ENCODE data around the gene NRXN3.

- TF ChIP-seq ZNF302 (tag by site-specific recombination; IDR thresholded peaks at IDR 0.05; ENCODE audit: low read depth): no peak
- no peak for TF ChIP-seq CTCF (tag by site-specific recombination; IDR thresholded peaks at IDR 0.05)
- no peak for TF ChIP-seq ZNF777 (tag by site-specific recombination; IDR thresholded peaks at IDR 0.05; ENCODE audit: borderline replicate concordance)
- no peak for TF ChIP-seq ZNF423 (tag by site-specific recombination; IDR thresholded peaks at IDR 0.05)
- no peak for TF ChIP-seq ZBTB1 (tag by site-specific recombination; IDR thresholded peaks at IDR 0.05)
- TF ChIP-seq PRDM10 (tag by site-specific recombination; IDR thresholded peaks at IDR 0.05): no peak
- TF ChIP-seq ZNF23 (tag by site-specific recombination; IDR thresholded peaks at IDR 0.05; ENCODE audit: borderline replicate concordance): no peak
Measured at GRCh38 chr14:78425782-78426181, 255.6 kb downstream of the NRXN3 start.
